Neural cell (in vitro differentiated cells): ENCODE results near the gene ZNRF1. TPM values are rescaled to one million over a fixed set of nuclear protein-coding genes. Genes with fewer than 3 reads are reported as not detected.

Experiments
- H2AFZ ChIP-seq: fragments of 200-600, 300-800 bp; sonication (generic), shearing (Covaris generic); 2 replicates; pipeline ENCODE4 v1.6.0; 2014; ENCODE audit warnings: low read depth, mild to moderate bottlenecking, antibody characterized with exemption, low read length, moderate library complexity
- H3F3A ChIP-seq: fragments of 200-600 bp; shearing (Covaris generic); 2 replicates; pipeline ENCODE4 v1.6.1; 2016; ENCODE audit warnings: mild to moderate bottlenecking, moderate library complexity, mixed read lengths, antibody characterized with exemption, low read length; ENCODE audit not compliant: insufficient read depth, poor library complexity, severe bottlenecking
- H3K27ac ChIP-seq: fragments of 200-600, 300-800 bp; sonication (generic), shearing (Covaris generic); 2 replicates; pipeline ENCODE4 v1.5.1; 2014; ENCODE audit warnings: mild to moderate bottlenecking, low read length, moderate library complexity
- H3K27me3 ChIP-seq: fragments of 300-800, 200-600 bp; sonication (generic), shearing (Covaris generic); 2 replicates; pipeline ENCODE4 v1.6.0; 2014; ENCODE audit warnings: mild to moderate bottlenecking, low read depth, low read length, moderate library complexity; ENCODE audit not compliant: insufficient read depth
- H3K36me3 ChIP-seq: fragments of 300-800, 200-600 bp; sonication (generic), shearing (Covaris generic); 2 replicates; pipeline ENCODE4 v1.5.1; 2014; ENCODE audit warnings: mild to moderate bottlenecking, antibody characterized with exemption, low read length, moderate library complexity; ENCODE audit not compliant: insufficient read depth
- H3K4me2 ChIP-seq: fragments of 300-800, 200-600 bp; sonication (generic), shearing (Covaris generic); 2 replicates; pipeline ENCODE4 v1.6.0; 2014; ENCODE audit warnings: mild to moderate bottlenecking, low read length
- H3K4me3 ChIP-seq: fragments of 300-800, 200-600 bp; sonication (generic), shearing (Covaris generic); 2 replicates; pipeline ENCODE4 v1.5.1; 2014; ENCODE audit warnings: mild to moderate bottlenecking, low read length, moderate library complexity
- H3K79me2 ChIP-seq: fragments of 200-600 bp; shearing (Covaris generic); replicated peaks from 2 replicates; pipeline ENCODE4 v1.6.0; 2014; ENCODE audit warnings: mild to moderate bottlenecking, low read length, moderate library complexity; ENCODE audit not compliant: insufficient read depth
- H3K9ac ChIP-seq: fragments of 300-800, 200-600 bp; sonication (generic), shearing (Covaris generic); 2 replicates; pipeline ENCODE4 v1.6.1; 2016; ENCODE audit warnings: mild to moderate bottlenecking, low read length, mixed read lengths
- H3K9me2 ChIP-seq: fragments of 200-600 bp; shearing (Covaris generic); 2 replicates; pipeline ENCODE4 v1.6.1; 2016; ENCODE audit warnings: mild to moderate bottlenecking, low read length, mixed read lengths; ENCODE audit not compliant: insufficient read depth
- H3K9me3 ChIP-seq: fragments of 200-600, 300-800 bp; sonication (generic), shearing (Covaris generic); 2 replicates; pipeline ENCODE4 v1.6.1; 2016; ENCODE audit warnings: mild to moderate bottlenecking, mixed run types, low read length, moderate library complexity, mixed read lengths
- H4K20me1 ChIP-seq: fragments of 200-600 bp; shearing (Covaris generic); 2 replicates; pipeline ENCODE4 v1.6.1; 2016; ENCODE audit warnings: mild to moderate bottlenecking, mixed run types; ENCODE audit not compliant: insufficient read depth
- EP300 ChIP-seq: fragments of 450-650 bp; conservative IDR thresholded peaks from 2 replicates; pipeline ENCODE4 v1.6.1; 2014; ENCODE audit warnings: antibody characterized with exemption, mild to moderate bottlenecking, moderate library complexity; ENCODE audit not compliant: poor library complexity, severe bottlenecking
- EZH2 ChIP-seq: fragments of 200-600, 300-800 bp; shearing (Covaris generic), sonication (generic); IDR thresholded peaks from 2 replicates; pipeline ENCODE4 v1.6.1; 2014; ENCODE audit warnings: antibody characterized with exemption, low read length, borderline replicate concordance, mild to moderate bottlenecking; ENCODE audit not compliant: insufficient read depth, poor library complexity, severe bottlenecking
- MXI1 ChIP-seq: fragments of 450-650 bp; conservative IDR thresholded peaks from 2 replicates; pipeline ENCODE4 v1.6.1; 2014; ENCODE audit warnings: antibody characterized with exemption, mild to moderate bottlenecking; ENCODE audit not compliant: poor library complexity, severe bottlenecking
- POLR2AphosphoS5 ChIP-seq: IDR thresholded peaks from 2 replicates; pipeline ENCODE4 v1.6.1; 2012
- REST ChIP-seq: IDR thresholded peaks from 2 replicates; pipeline ENCODE4 v1.6.1; 2012; ENCODE audit warnings: borderline replicate concordance
- SMC3 ChIP-seq: fragments of 450-650 bp; conservative IDR thresholded peaks from 2 replicates; pipeline ENCODE4 v1.6.1; 2014; ENCODE audit warnings: antibody characterized with exemption, mild to moderate bottlenecking, moderate library complexity; ENCODE audit not compliant: poor library complexity
- TAF1 ChIP-seq: IDR thresholded peaks from 2 replicates; pipeline ENCODE4 v1.6.1; 2012; ENCODE audit warnings: low read depth
- polyA plus RNA-seq: library from polyadenylated mRNA; depleted of rRNA; stranded (reverse); fragments of >200 nt; gene quantifications from 2 replicates; pipeline ENCODE4 v1.2.3, GENCODE V29; 2014

ZNRF1 gene
- polyA plus RNA-seq, 1 donor from 2014 or later = 31.6 TPM

- no peak overlapping the region for H3K27ac ChIP-seq
These were observed 114.8 kb downstream of the ZNRF1 start for GRCh38 chr16:75113541-75114121.

GRCh38 chr16:75114179-75114945, 115.5 kb downstream of the ZNRF1 start:
- Histone ChIP-seq H2AFZ (no peak overlapping the region), H3K9me3 (no peaks in the 10 kb centered on the region), H3K4me3 (no peak overlapping the region), H3F3A (no peaks in the 10 kb centered on the region), H3K79me2 (no peaks in the 10 kb centered on the region), H4K20me1 (peaks cover 4% of the 10 kb centered on the region), H3K9ac (no peak overlapping the region), H3K27ac (no peak overlapping the region), H3K4me2 (no peak overlapping the region), H3K27me3 (no peaks in the 10 kb centered on the region), H3K36me3 (no peaks in the 10 kb centered on the region), H3K9me2 (no peaks in the 10 kb centered on the region)
- no peak for TF ChIP-seq POLR2AphosphoS5
- no peak for TF ChIP-seq TAF1
- no peak for TF ChIP-seq MXI1

More at GRCh38 chr16:75113541-75114121, 114.8 kb downstream of the ZNRF1 start:
- Histone ChIP-seq H3K79me2 (no peaks in the 10 kb centered on the region), H2AFZ (no peak overlapping the region), H3K27me3 (no peaks in the 10 kb centered on the region), H3F3A (no peaks in the 10 kb centered on the region), H3K9ac (no peak overlapping the region), H4K20me1 (peaks cover 4% of the 10 kb centered on the region), H3K36me3 (no peaks in the 10 kb centered on the region), H3K4me2 (no peak overlapping the region), H3K9me3 (no peaks in the 10 kb centered on the region), H3K9me2 (no peaks in the 10 kb centered on the region), H3K4me3 (no peak overlapping the region)
- TF ChIP-seq SMC3 (no peak), POLR2AphosphoS5 (no peak), EZH2 (no peak), REST (no peak), MXI1 (no peak)

GRCh38 chr16:75114946-75115825, 116.4 kb downstream of the ZNRF1 start:
- no peak overlapping the region for H3K4me2 ChIP-seq
- no peak overlapping the region for H3K9ac ChIP-seq

More at GRCh38 chr16:75114946-75115825, 116.4 kb downstream of the ZNRF1 start:
- Histone ChIP-seq H3K27ac (no peak overlapping the region), H3K79me2 (no peaks in the 10 kb centered on the region), H3K9me2 (no peaks in the 10 kb centered on the region), H3K4me3 (no peak overlapping the region), H3F3A (no peaks in the 10 kb centered on the region), H3K36me3 (no peaks in the 10 kb centered on the region), H3K27me3 (no peaks in the 10 kb centered on the region), H2AFZ (no peak overlapping the region), H4K20me1 (peaks cover 4% of the 10 kb centered on the region), H3K9me3 (no peaks in the 10 kb centered on the region)
- TF ChIP-seq POLR2AphosphoS5 = peak; percentile 7
- no peak for TF ChIP-seq EP300
- TF ChIP-seq MXI1 = no peak
